A549 (cell line): ENCODE data around the gene CERKL. TPM values are rescaled to one million over a fixed set of nuclear protein-coding genes. Genes with fewer than 3 reads are reported as not detected.

Experiments used
- ATAC-seq, 2 experiments: fragments of 200-7000 bp in 1 of 2; fragments of >200 bp in 1 of 2; cut with Nextera tagmentation in 1 of 2; cut with Tn5 transposase in 1 of 2; 3 replicates each; pipeline versions ENCODE4 v1.8.0 to v1.9.1; 2018 to 2020; ENCODE audit warnings: mild to moderate bottlenecking in 1 of 2, moderate library complexity in 1 of 2
- CTCF ChIA-PET: fragments of 300-600 bp; sonication (Branson Sonifier 250); formaldehyde crosslinking; extraction: SDS; loops from one replicate; lab custom pipeline; 2021; ENCODE audit warnings: antibody characterized with exemption, inconsistent platforms; lab: Yijun Ruan, JAX
- POLR2A ChIA-PET: fragments of 350-600 bp; formaldehyde crosslinking; extraction: SDS; loops from one replicate; lab custom pipeline; 2021; ENCODE audit warnings: antibody characterized with exemption, inconsistent platforms; lab: Yijun Ruan, JAX
- DNase-seq, 2 experiments: peaks; one replicate each; pipeline versions ENCODE4 v3.0.0 to v3.0.0-alpha.2; 2011 to 2016; ENCODE audit warnings: low read depth in 1 of 2, low spot score in 1 of 2
- FAIRE-seq: peaks from 2 replicates; lab custom pipeline; 2011; peaks lifted over from hg19 to GRCh38; lab: Jason Lieb, UNC
- H3K27ac ChIP-seq, 2 experiments: fragments of >200 bp; sonication (Bioruptor Twin); formaldehyde crosslinking; 3 replicates each; pipeline ENCODE4 v1.5.1; 2016 to 2017
- H3K4me1 ChIP-seq: fragments of >200 bp; sonication (Bioruptor Twin); formaldehyde crosslinking; 3 replicates; pipeline ENCODE4 v1.6.1; 2016
- H3K4me2 ChIP-seq: fragments of >200 bp; sonication (Bioruptor Twin); formaldehyde crosslinking; 3 replicates; pipeline ENCODE4 v1.6.1; 2016
- H3K4me3 ChIP-seq: fragments of >200 bp; sonication (Bioruptor Twin); formaldehyde crosslinking; 3 replicates; pipeline ENCODE4 v1.5.1; 2016
- H3K9me3 ChIP-seq: fragments of >200 bp; sonication (Bioruptor Twin); formaldehyde crosslinking; 3 replicates; pipeline ENCODE4 v1.6.1; 2016
- CHD4 ChIP-seq: fragments of 200-600 bp; sonication (generic); IDR thresholded peaks from 2 replicates; pipeline ENCODE4 v1.6.1; 2016; ENCODE audit warnings: antibody characterized with exemption, mild to moderate bottlenecking, borderline replicate concordance
- CTCF ChIP-seq: fragments of >200 bp; sonication (Bioruptor Twin); formaldehyde crosslinking; IDR thresholded peaks from 3 replicates; pipeline ENCODE4 v1.5.1; 2016
- EP300 ChIP-seq, 2 experiments: fragments of >200 bp; sonication (Bioruptor Twin); formaldehyde crosslinking; IDR thresholded peaks; 2 replicates in 1 of 2; 3 replicates in 1 of 2; pipeline ENCODE4 v1.6.1; 2016 to 2017
- FOXS1 ChIP-seq: fragments of 250-450 bp; sonication (Bioruptor Pico); IDR thresholded peaks from 2 replicates; pipeline ENCODE4 v1.5.0; 2020; ENCODE audit warnings: mild to moderate bottlenecking, moderate library complexity
- HES2 ChIP-seq: fragments of >200 bp; sonication (Bioruptor Twin); formaldehyde crosslinking; IDR thresholded peaks from 2 replicates; pipeline ENCODE4 v1.6.1; 2016
- HEYL ChIP-seq: fragments of 250-450 bp; sonication (Bioruptor Pico); IDR thresholded peaks from 2 replicates; pipeline ENCODE4 v1.8.0; 2021; ENCODE audit warnings: mild to moderate bottlenecking, moderate library complexity
- HMGXB4 ChIP-seq: fragments of 250-450 bp; sonication (Bioruptor Pico); IDR thresholded peaks from 2 replicates; pipeline ENCODE4 v1.5.0; 2021; ENCODE audit warnings: mild to moderate bottlenecking, moderate library complexity, borderline replicate concordance
- MYC ChIP-seq: IDR thresholded peaks from 2 replicates; pipeline ENCODE4 v1.6.1; 2012; ENCODE audit warnings: mild to moderate bottlenecking, inconsistent platforms, low read length, improper control_type of control experiment, borderline replicate concordance
- NFE2L2 ChIP-seq: fragments of 150-350 bp; conservative IDR thresholded peaks from 2 replicates; pipeline ENCODE4 v1.6.1; 2014; ENCODE audit warnings: low read length
- NPAS2 ChIP-seq: fragments of 250-450 bp; sonication (Bioruptor Pico); IDR thresholded peaks from 2 replicates; pipeline ENCODE4 v1.8.0; 2022; ENCODE audit warnings: mild to moderate bottlenecking, moderate library complexity, borderline replicate concordance
- POLR2A ChIP-seq: IDR thresholded peaks from 2 replicates; pipeline ENCODE4 v1.6.1; 2012; ENCODE audit warnings: mild to moderate bottlenecking, low read length
- RCOR1 ChIP-seq: fragments of 150-350 bp; IDR thresholded peaks from 2 replicates; pipeline ENCODE4 v1.6.1; 2014; ENCODE audit warnings: antibody characterized with exemption, low read length, low read depth
- REST ChIP-seq: fragments of 200-600 bp; sonication (generic); IDR thresholded peaks from 2 replicates; pipeline ENCODE4 v1.6.1; 2016; ENCODE audit warnings: antibody characterized with exemption, mild to moderate bottlenecking, moderate library complexity
- RFX5 ChIP-seq: fragments of 450-650 bp; IDR thresholded peaks from 2 replicates; pipeline ENCODE4 v1.7.1; 2014; ENCODE audit warnings: antibody characterized with exemption, mild to moderate bottlenecking, moderate library complexity
- RNF2 ChIP-seq: fragments of 200-600 bp; sonication (generic); IDR thresholded peaks from 2 replicates; pipeline ENCODE4 v1.6.1; 2016; ENCODE audit warnings: low read depth, mild to moderate bottlenecking, antibody characterized with exemption, moderate library complexity, borderline replicate concordance
- SMC3 ChIP-seq: fragments of >200 bp; sonication (Bioruptor Twin); formaldehyde crosslinking; IDR thresholded peaks from 3 replicates; pipeline ENCODE4 v1.6.1; 2018; ENCODE audit warnings: inconsistent platforms
- TP53 ChIP-seq: fragments of 250-450 bp; sonication (Bioruptor Pico); IDR thresholded peaks from 2 replicates; pipeline ENCODE4 v1.5.0; 2021; ENCODE audit warnings: mild to moderate bottlenecking, moderate library complexity
- ZC3H11A ChIP-seq: fragments of 450-650 bp; IDR thresholded peaks from 2 replicates; pipeline ENCODE4 v1.6.1; 2014; ENCODE audit warnings: antibody characterized with exemption, mild to moderate bottlenecking
- ZFP36 ChIP-seq: fragments of 450-650 bp; IDR thresholded peaks from 2 replicates; pipeline ENCODE4 v1.6.1; 2014; ENCODE audit warnings: borderline replicate concordance; ENCODE audit not compliant: partially characterized antibody
- ZNF302 ChIP-seq: fragments of 250-450 bp; sonication (Bioruptor Pico); IDR thresholded peaks from 2 replicates; pipeline ENCODE4 v1.9.0; 2021; ENCODE audit warnings: inconsistent platforms, mild to moderate bottlenecking, moderate library complexity
- ZSCAN20 ChIP-seq: fragments of 250-450 bp; sonication (Bioruptor Pico); IDR thresholded peaks from 2 replicates; pipeline ENCODE4 v1.8.0; 2022; ENCODE audit warnings: mild to moderate bottlenecking, moderate library complexity
- WGBS: methylation state at CpG from one replicate; pipeline ENCODE4 v1.1.6; 2017; ENCODE audit errors: missing lambda C conversion rate; 5-methylcytosine and 5-hydroxymethylcytosine counted together
- polyA plus RNA-seq, 4 experiments: library from polyadenylated mRNA; depleted of rRNA in 3 of 4; stranded (reverse); fragments of >200 nt; fragmentation: RNase III in 1 of 4; extraction: RNeasy Plus Mini Kit Qiagen cat#74134 plus additional on column Dnase treatment in 1 of 4; gene quantifications; 2 replicates in 3 of 4; 3 replicates in 1 of 4; pipeline ENCODE4 v1.2.3, GENCODE V29; 2011 to 2017

CERKL gene
- polyA plus RNA-seq, 2 of the 4 experiments (the other 2 are of a cell fraction): 0.30 to 0.85 TPM

GRCh38 chr2:181685150-181685688, 28.3 kb upstream of the CERKL start:
- no peak overlapping the region for H3K4me3 ChIP-seq
- DNase-seq: no peak
- no peak for FAIRE-seq
- H3K27ac ChIP-seq: no peak overlapping the region
- CTCF ChIA-PET: no interaction called here
- no peak for ATAC-seq
- no peak overlapping the region for H3K4me2 ChIP-seq
- no peak for TF ChIP-seq ZC3H11A
- TF ChIP-seq REST: peak; percentile 39; the same call in 1 of the 2 replicates
- 70% methylated on average over 21 of the region's 21 CpGs for WGBS
- H3K4me1 ChIP-seq: peaks cover 11% of the 10 kb centered on the region; the same call in 2 of the 3 replicates
- H3K9me3 ChIP-seq: no peaks in the 10 kb centered on the region
- POLR2A ChIA-PET: no interaction called here

- DNase-seq (no peak), FAIRE-seq (no peak), ATAC-seq (no peak)
- Histone ChIP-seq H3K4me3 (no peak overlapping the region), H3K27ac (no peak overlapping the region), H3K4me1 (peaks cover 12% of the 10 kb centered on the region; the same call in 2 of the 3 replicates), H3K9me3 (no peaks in the 10 kb centered on the region), H3K4me2 (no peak overlapping the region)
- ChIA-PET POLR2A (no interaction called here), CTCF (no interaction called here)
- WGBS: 81% methylated on average over 26 of the region's 26 CpGs
- TF ChIP-seq CHD4: no peak
- no peak for TF ChIP-seq POLR2A
- no peak for TF ChIP-seq ZFP36
Observed at GRCh38 chr2:181684454-181685149, 27.7 kb upstream of the CERKL start.

GRCh38 chr2:181683518-181684453, 26.9 kb upstream of the CERKL start:
- Histone ChIP-seq H3K4me3 (peak overlapping the region; percentile 39), H3K9me3 (no peaks in the 10 kb centered on the region), H3K4me1 (peaks cover 12% of the 10 kb centered on the region; the same call in 2 of the 3 replicates), H3K4me2 (peak overlapping the region; percentile 93), H3K27ac (peak overlapping the region in 1 of 2 experiments; percentile 40; a peak in 2 of 6 replicates)
- TF ChIP-seq RCOR1 (no peak), CHD4 (no peak), RFX5 (no peak), RNF2 (no peak), MYC (no peak), EP300 (IDR thresholded peaks at IDR 0.05) (no peak), POLR2A (no peak), NPAS2 (CRISPR knock-in tag) (no peak), ZFP36 (no peak), FOXS1 (CRISPR knock-in tag) (no peak), SMC3 (no peak), HEYL (CRISPR knock-in tag) (no peak), TP53 (CRISPR knock-in tag) (no peak), ZSCAN20 (CRISPR knock-in tag) (no peak), CTCF (no peak), ZNF302 (CRISPR knock-in tag) (no peak), NFE2L2 (no peak), HES2 (no peak), ZC3H11A (no peak), HMGXB4 (no peak)
- POLR2A ChIA-PET: no interaction called here
- DNase-seq: peak in 1 of 2 experiments; percentile 28
- 34% methylated on average over 26 of the region's 85 CpGs for whole genome bisulfite sequencing
- CTCF ChIA-PET: no interaction called here
- FAIRE-seq: no peak
- ATAC-seq: peak; percentile 16 to 54; a peak in 4 of 6 replicates
